Right lobe of liver (tissue), 6 donors: ENCODE measurements around the gene CDH4. TPM values are rescaled to one million over a fixed set of nuclear protein-coding genes. Genes with fewer than 3 reads are reported as not detected.

Experiments
- ATAC-seq, 4 donors: fragments of 200-7000 bp; cut with Tn5 transposase; one replicate each; pipeline ENCODE4 v1.9.1; 2020; ENCODE audit warnings: mild to moderate bottlenecking in 4 of 4, moderate library complexity in 4 of 4
- DNase-seq, 3 donors: peaks; one replicate each; pipeline ENCODE4 v3.0.0-alpha.2; 2020
- H3K27ac ChIP-seq, 3 donors: fragments of 200-600 bp; one replicate each; pipeline ENCODE4 v1.8.0; 2022
- H3K27me3 ChIP-seq, 2 donors: fragments of 200-600 bp; one replicate each; pipeline ENCODE4 v1.8.0; 2022
- H3K36me3 ChIP-seq, 4 donors: fragments of 200-600 bp; sonication (generic) in 1 of 4; one replicate each; pipeline versions ENCODE4 v1.5.1 to v1.8.0; 2017 to 2022; ENCODE audit warnings: control low read depth in 1 of 4
- H3K4me1 ChIP-seq, 4 donors: fragments of 200-600 bp; sonication (generic) in 1 of 4; one replicate each; pipeline versions ENCODE4 v1.5.1 to v1.8.0; 2017 to 2022; ENCODE audit warnings: control low read depth in 1 of 4
- H3K4me3 ChIP-seq, 3 donors: fragments of 200-600 bp; one replicate each; pipeline ENCODE4 v1.8.0; 2022
- H3K9me3 ChIP-seq, 4 donors: fragments of 200-600 bp; sonication (generic) in 1 of 4; one replicate each; pipeline versions ENCODE4 v1.5.1 to v1.8.0; 2017 to 2022; ENCODE audit warnings: control low read depth in 1 of 4
- POLR2A ChIP-seq: fragments of 450-650 bp; IDR thresholded peaks from one replicate; pipeline ENCODE4 v1.6.1; 2017; ENCODE audit warnings: antibody characterized with exemption, mild to moderate bottlenecking
- WGBS: methylation state at CpG from one replicate; pipeline ENCODE4 v1.1.6; 2018; ENCODE audit warnings: low coverage, low lambda C conversion rate; ENCODE audit not compliant: insufficient coverage; ENCODE audit errors: missing lambda C conversion rate; 5-methylcytosine and 5-hydroxymethylcytosine counted together
- intact Hi-C, 2 donors: fragments of 100-400 bp; cut with DNase I; formaldehyde crosslinking; loops; one replicate each; pipeline versions ENCODE4 v1.11.2 to v1.14.1; 2022
- total RNA-seq, 6 experiments: library from RNA; depleted of rRNA in 2 of 6; stranded (reverse); fragments of >200 nt in 2 of 6; fragmentation: NEBNext Ultra II Directional in 3 of 6; extraction: Animal tissue kit (Norgen Biotek cat#: 25700) in 3 of 6; gene quantifications; one replicate each; pipeline versions ENCODE4 v1.1.0 to v1.2.4, GENCODE V29; 2016 to 2023
- TF ChIP-seq, protein P1 (sequence below), 4 donors: fragments of 200-600 bp in 3 of 4; fragments of 450-650 bp in 1 of 4; IDR thresholded peaks; one replicate each; pipeline versions ENCODE4 v1.5.1 to v1.8.0; 2016 to 2022; ENCODE audit warnings: antibody characterized with exemption in 4 of 4, mild to moderate bottlenecking in 2 of 4
- donor health status: DM: no; HTN: yes; CAD: no.
- donor health status: DM: no; HTN: no; CAD: no.
- donor health status: DM: no; HTN: no; CAD: no.
- donor health status: DM: no; HTN: yes; CAD: no.
- donor health status: DM: no; HTN: yes; CAD: no.

CDH4 gene
- total RNA-seq, 6 experiments from 2014 or later = 0.02 to 0.14 (median 0.09) TPM; not detected in 3

DNA sequence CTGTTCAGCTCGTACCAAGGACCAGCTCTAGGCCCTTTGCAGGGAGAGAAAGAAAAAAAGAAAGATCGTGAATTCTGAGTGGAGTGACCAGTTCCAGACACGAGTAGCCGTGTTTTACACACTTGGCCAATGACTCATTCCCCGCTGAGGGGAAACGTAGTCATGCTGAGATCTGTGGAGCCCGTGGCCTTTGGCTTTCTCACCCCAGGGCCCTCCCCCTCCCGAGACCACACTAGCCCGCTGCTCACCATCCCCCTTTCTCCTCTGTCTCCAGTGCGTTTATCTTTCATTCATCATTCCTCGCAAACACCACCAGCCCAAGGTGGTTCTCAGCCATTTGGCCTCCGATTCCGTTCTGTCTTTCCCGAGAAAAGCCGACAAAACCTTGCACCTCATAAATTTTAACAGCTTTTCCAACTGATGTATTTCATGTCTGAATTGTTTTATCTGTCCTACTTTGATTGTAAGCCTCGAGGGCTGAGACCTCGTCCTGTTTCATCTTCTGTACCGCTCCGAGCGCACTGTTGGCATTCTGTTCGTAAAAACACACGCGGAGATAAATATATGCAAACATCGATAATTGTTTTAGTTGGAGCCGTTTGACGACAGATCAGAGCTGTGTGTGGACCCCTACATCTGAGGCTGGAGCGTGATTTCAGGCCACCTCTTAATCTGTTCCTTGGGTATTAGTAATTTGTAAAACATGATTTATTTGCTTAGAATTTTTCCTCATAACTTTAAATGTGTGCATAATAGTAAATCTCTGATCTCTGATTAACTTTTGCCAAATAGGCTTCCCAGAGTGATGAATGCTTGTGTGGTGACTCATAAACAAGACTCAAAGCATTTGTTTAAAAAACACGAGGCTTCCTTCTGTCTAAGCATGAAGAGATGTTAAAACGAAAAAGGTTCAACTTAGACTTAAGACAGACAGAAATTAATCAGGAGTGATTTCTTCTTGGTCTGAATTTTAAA, 336.6 kb downstream of the CDH4 start:
- Histone ChIP-seq H3K4me3 (no peak overlapping the region), H3K9me3 (no peaks in the 10 kb centered on the region), H3K4me1 (no peaks in the 10 kb centered on the region), H3K27ac (no peak overlapping the region), H3K36me3 (no peaks in the 10 kb centered on the region), H3K27me3 (no peaks in the 10 kb centered on the region)
- DNase-seq (peak in 1 of 3 donors; percentile 13), ATAC-seq (no peak)
- intact Hi-C loops = no loop called here
- 37% methylated on average over 26 of the region's 29 CpGs for WGBS
- TF ChIP-seq, protein P1, sequence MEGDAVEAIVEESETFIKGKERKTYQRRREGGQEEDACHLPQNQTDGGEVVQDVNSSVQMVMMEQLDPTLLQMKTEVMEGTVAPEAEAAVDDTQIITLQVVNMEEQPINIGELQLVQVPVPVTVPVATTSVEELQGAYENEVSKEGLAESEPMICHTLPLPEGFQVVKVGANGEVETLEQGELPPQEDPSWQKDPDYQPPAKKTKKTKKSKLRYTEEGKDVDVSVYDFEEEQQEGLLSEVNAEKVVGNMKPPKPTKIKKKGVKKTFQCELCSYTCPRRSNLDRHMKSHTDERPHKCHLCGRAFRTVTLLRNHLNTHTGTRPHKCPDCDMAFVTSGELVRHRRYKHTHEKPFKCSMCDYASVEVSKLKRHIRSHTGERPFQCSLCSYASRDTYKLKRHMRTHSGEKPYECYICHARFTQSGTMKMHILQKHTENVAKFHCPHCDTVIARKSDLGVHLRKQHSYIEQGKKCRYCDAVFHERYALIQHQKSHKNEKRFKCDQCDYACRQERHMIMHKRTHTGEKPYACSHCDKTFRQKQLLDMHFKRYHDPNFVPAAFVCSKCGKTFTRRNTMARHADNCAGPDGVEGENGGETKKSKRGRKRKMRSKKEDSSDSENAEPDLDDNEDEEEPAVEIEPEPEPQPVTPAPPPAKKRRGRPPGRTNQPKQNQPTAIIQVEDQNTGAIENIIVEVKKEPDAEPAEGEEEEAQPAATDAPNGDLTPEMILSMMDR (IDR thresholded peaks at IDR 0.05) = no peak
- TF ChIP-seq POLR2A = no peak

DNA sequence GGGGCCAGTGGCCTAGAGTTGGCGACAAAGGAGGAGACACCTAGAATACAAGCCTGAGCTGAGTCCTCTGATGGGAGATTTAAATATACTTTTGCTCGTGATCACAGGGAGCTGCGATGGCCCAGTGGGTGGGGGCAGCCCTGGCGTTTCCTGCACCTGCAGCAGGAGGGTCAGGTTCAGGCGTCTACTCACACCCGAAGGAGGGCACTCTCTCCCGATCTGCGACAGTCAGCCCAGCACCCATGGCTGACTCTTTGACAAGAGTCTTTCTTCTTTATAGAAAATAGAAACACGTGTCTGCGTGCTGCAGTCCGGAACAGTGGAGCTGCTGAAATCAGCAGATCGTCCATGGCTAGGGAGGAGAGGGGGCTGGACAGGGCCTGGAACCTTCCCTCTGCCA, 338.2 kb downstream of the CDH4 start:
- H3K9me3 ChIP-seq = no peaks in the 10 kb centered on the region
- TF ChIP-seq, protein P1 (IDR thresholded peaks at IDR 0.05) = no peak
- TF ChIP-seq POLR2A = no peak
- H3K4me3 ChIP-seq = no peak overlapping the region
- intact Hi-C loops = no loop called here
- H3K27ac ChIP-seq = no peak overlapping the region
- no peak for ATAC-seq
- H3K36me3 ChIP-seq = no peaks in the 10 kb centered on the region
- peak in 1 of 3 donors; percentile 33 for DNase-seq
- 58% methylated on average over 9 of the region's 12 CpGs for WGBS
- no peaks in the 10 kb centered on the region for H3K4me1 ChIP-seq
- no peaks in the 10 kb centered on the region for H3K27me3 ChIP-seq

DNA sequence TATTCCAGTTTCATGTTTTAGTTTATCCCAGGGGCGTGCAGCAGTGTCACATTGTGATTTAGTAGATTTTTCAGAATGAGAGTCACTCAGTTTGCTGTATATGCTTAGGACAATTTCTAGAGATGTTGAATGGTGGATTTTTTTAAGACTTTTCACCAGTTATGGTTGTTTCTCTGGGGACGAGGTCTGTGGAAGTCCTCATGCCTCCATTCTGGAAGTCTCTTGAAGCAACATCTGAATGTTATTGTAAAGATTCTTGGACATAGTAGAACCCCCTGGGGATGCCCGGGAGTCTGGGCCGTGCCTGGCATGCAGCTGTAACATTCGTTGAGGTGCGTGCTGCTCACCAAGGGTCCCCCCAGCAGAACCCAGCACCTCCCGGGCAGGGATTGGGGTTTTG, 341.5 kb downstream of the CDH4 start:
- H3K36me3 ChIP-seq = no peaks in the 10 kb centered on the region
- WGBS = 57% methylated on average over 7 of the region's 7 CpGs
- no peak overlapping the region for H3K4me3 ChIP-seq
- H3K27ac ChIP-seq = no peak overlapping the region
- DNase-seq = no peak
- intact Hi-C loops = no loop called here
- no peaks in the 10 kb centered on the region for H3K9me3 ChIP-seq
- H3K4me1 ChIP-seq = no peaks in the 10 kb centered on the region
- no peaks in the 10 kb centered on the region for H3K27me3 ChIP-seq
- no peak for ATAC-seq
- TF ChIP-seq, protein P1 (IDR thresholded peaks at IDR 0.05) = no peak

DNA sequence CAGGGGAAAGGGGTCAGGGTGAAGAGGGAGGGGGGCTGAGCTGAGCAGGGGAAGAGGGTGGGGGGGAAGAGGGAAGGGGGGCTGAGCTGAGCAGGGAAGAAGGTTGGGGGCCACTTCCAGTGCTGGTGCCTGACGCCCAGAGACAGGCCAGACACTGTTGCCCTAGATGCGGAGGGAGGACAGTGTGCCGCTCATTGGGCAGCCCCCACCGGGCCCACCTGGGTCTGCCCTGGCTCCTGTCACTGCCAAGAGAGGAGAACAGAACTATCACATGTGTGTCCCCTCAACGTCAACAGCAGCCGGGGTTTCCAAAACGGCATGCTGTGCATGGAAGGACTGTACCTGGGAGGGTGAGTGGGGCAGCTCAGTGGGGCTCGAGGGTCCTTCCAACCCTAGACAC, 342.1 kb downstream of the CDH4 start:
- DNase-seq (peak in 1 of 3 donors; percentile 22), ATAC-seq (no peak)
- WGBS = no CpG with 5 or more reads among the region's 8 CpGs

More for the DNA sequence above, 342.1 kb downstream of the CDH4 start:
- Histone ChIP-seq H3K4me3 (no peak overlapping the region), H3K36me3 (no peaks in the 10 kb centered on the region), H3K27me3 (no peaks in the 10 kb centered on the region), H3K9me3 (no peaks in the 10 kb centered on the region), H3K27ac (no peak overlapping the region), H3K4me1 (no peaks in the 10 kb centered on the region)
- intact Hi-C loops = no loop called here
- no peak for TF ChIP-seq POLR2A
- TF ChIP-seq, protein P1 (IDR thresholded peaks at IDR 0.05) = no peak
